HepG2 (cell line): ENCODE results near the gene SRRM4. TPM values are rescaled to one million over a fixed set of nuclear protein-coding genes. Genes with fewer than 3 reads are reported as not detected.

ENCODE experiments used
- ATAC-seq: fragments of 200-7000 bp; cut with Tn5 transposase; 3 replicates; pipeline ENCODE4 v1.9.1; 2020; ENCODE audit warnings: mild to moderate bottlenecking, moderate library complexity
- BruUV-seq: library from RNA; stranded (reverse); fragments of 400-500 nt; replicated peaks from 2 replicates; lab custom pipeline; 2021; lab: Mats Ljungman, UMichigan
- CTCF ChIA-PET: fragments of 300-600 bp; formaldehyde crosslinking; extraction: SDS; loops from one replicate; lab custom pipeline; 2021; ENCODE audit warnings: low total read pairs, inconsistent platforms, low intra/inter-chr PET ratio; lab: Yijun Ruan, JAX
- POLR2A ChIA-PET: fragments of 350-600 bp; sonication (Branson Sonifier 250); formaldehyde crosslinking; loops from one replicate; lab custom pipeline; 2020; ENCODE audit warnings: antibody characterized with exemption, inconsistent platforms; lab: Yijun Ruan, JAX
- DNase-seq: peaks from one replicate; pipeline ENCODE4 v3.0.0-alpha.2; 2015; ENCODE audit warnings: low spot score
- FAIRE-seq: peaks from 3 replicates; lab custom pipeline; 2011; peaks lifted over from hg19 to GRCh38; lab: Jason Lieb, UNC
- H2AFZ ChIP-seq: one replicate; pipeline ENCODE4 v1.6.1; 2011; ENCODE audit warnings: low read length, inconsistent platforms
- H3K27ac ChIP-seq: fragments of 300-600 bp; 3 replicates; pipeline ENCODE4 v1.8.0; 2011; ENCODE audit warnings: mixed run types, mild to moderate bottlenecking, mixed read lengths, low read length, inconsistent platforms; ENCODE audit not compliant: insufficient read depth; ENCODE audit errors: extremely low read length
- H3K27me3 ChIP-seq, 2 experiments: fragments of 200-600 bp in 1 of 2; 2 replicates in 1 of 2; 3 replicates in 1 of 2; pipeline versions ENCODE4 v1.6.0 to v1.8.0; 2011; ENCODE audit warnings: low read length in 2 of 2, mild to moderate bottlenecking in 2 of 2, moderate library complexity in 2 of 2, inconsistent platforms in 1 of 2; ENCODE audit not compliant: insufficient read depth in 2 of 2, control insufficient read depth in 1 of 2
- H3K36me3 ChIP-seq, 2 experiments: fragments of 200-600 bp in 1 of 2; replicated peaks in 1 of 2; 2 replicates in 1 of 2; 3 replicates in 1 of 2; pipeline versions ENCODE4 v1.5.1 to v1.8.0; 2011; ENCODE audit warnings: low read length in 2 of 2, inconsistent platforms in 1 of 2; ENCODE audit not compliant: insufficient read depth in 2 of 2, control insufficient read depth in 1 of 2
- H3K4me1 ChIP-seq: 2 replicates; pipeline ENCODE4 v1.5.1; 2012; ENCODE audit warnings: low read length, inconsistent platforms; ENCODE audit not compliant: insufficient read depth
- H3K4me2 ChIP-seq: 2 replicates; pipeline ENCODE4 v1.6.0; 2011; ENCODE audit warnings: low read depth, low read length, inconsistent platforms
- H3K4me3 ChIP-seq, 3 experiments: fragments of 200-600 bp in 1 of 3; sonication (generic), shearing (Covaris generic) in 1 of 3; replicated peaks in 1 of 3; 2 replicates each; pipeline ENCODE4 v1.5.1; 2011 to 2016; ENCODE audit warnings: low read length in 3 of 3, inconsistent platforms in 2 of 3, low read depth in 2 of 3, mild to moderate bottlenecking in 2 of 3, control low read depth in 1 of 3, mixed read lengths in 1 of 3; ENCODE audit not compliant: insufficient read depth in 1 of 3
- H3K79me2 ChIP-seq: one replicate; pipeline ENCODE4 v1.6.1; 2011; ENCODE audit warnings: low read length, inconsistent platforms; ENCODE audit not compliant: insufficient read depth
- H3K9ac ChIP-seq: 2 replicates; pipeline ENCODE4 v1.6.0; 2011; ENCODE audit warnings: mild to moderate bottlenecking, low read depth, low read length, inconsistent platforms; ENCODE audit not compliant: insufficient read depth
- H3K9me3 ChIP-seq: 2 replicates; pipeline ENCODE4 v1.5.1; 2012; ENCODE audit warnings: mild to moderate bottlenecking, low read length
- H4K20me1 ChIP-seq: 2 replicates; pipeline ENCODE4 v1.6.0; 2011; ENCODE audit warnings: inconsistent platforms, mild to moderate bottlenecking, low read length, moderate library complexity; ENCODE audit not compliant: insufficient read depth
- NAIF1 ChIP-seq: sonication (generic); formaldehyde crosslinking; IDR thresholded peaks from 2 replicates; pipeline ENCODE4 v1.5.0; 2020; ENCODE audit warnings: mild to moderate bottlenecking, missing genetic modification reagents, borderline replicate concordance
- SAFB2 ChIP-seq: sonication (generic); formaldehyde crosslinking; IDR thresholded peaks from 2 replicates; pipeline ENCODE4 v1.5.1; 2020; ENCODE audit warnings: missing genetic modification reagents, low read depth, mild to moderate bottlenecking, borderline replicate concordance
- ZBTB26 ChIP-seq: IDR thresholded peaks from 2 replicates; pipeline ENCODE4 v1.6.1; 2016; ENCODE audit warnings: missing compliant biosample characterization, missing genetic modification reagents, borderline replicate concordance
- ZNF280D ChIP-seq: sonication (generic); formaldehyde crosslinking; IDR thresholded peaks from 2 replicates; pipeline ENCODE4 v1.5.1; 2020; ENCODE audit warnings: mild to moderate bottlenecking, missing genetic modification reagents
- ZNF503 ChIP-seq: sonication (generic); formaldehyde crosslinking; IDR thresholded peaks from 2 replicates; pipeline ENCODE4 v1.4.0; 2020; ENCODE audit warnings: missing genetic modification reagents
- ZNF563 ChIP-seq: sonication (generic); formaldehyde crosslinking; IDR thresholded peaks from 2 replicates; pipeline ENCODE4 v1.8.0; 2022; ENCODE audit warnings: mild to moderate bottlenecking, moderate library complexity, missing genetic modification reagents
- ZSCAN31 ChIP-seq: sonication (generic); formaldehyde crosslinking; IDR thresholded peaks from 2 replicates; pipeline ENCODE4 v1.5.0; 2020; ENCODE audit warnings: low read depth, mild to moderate bottlenecking, missing genetic modification reagents
- WGBS: methylation state at CpG from one replicate; pipeline ENCODE4 v1.1.6; 2017; ENCODE audit warnings: low lambda C conversion rate; 5-methylcytosine and 5-hydroxymethylcytosine counted together
- in situ Hi-C: cut with HindIII; loops from 2 replicates; pipeline ENCODE4 v1.10.0; 2017; ENCODE audit warnings: low pct_unique_long_range_greater_than_20kb; ENCODE audit not compliant: extremely low pct_ligation_motif_present
- intact Hi-C: fragments of 100-400 bp; cut with micrococcal nuclease; formaldehyde crosslinking; loops from one replicate; pipeline ENCODE4 v1.10.0; 2022; ENCODE audit not compliant: unreplicated experiment
- polyA plus RNA-seq, 8 experiments: library from polyadenylated mRNA; depleted of rRNA in 3 of 8; stranded (reverse) in 7 of 8; unstranded in 1 of 8; fragments of >200 nt; fragmentation: Illumina TruSeq in 4 of 8; extraction: Trizol in 4 of 8; gene quantifications; 2 replicates each; pipeline versions ENCODE4 v1.2.1 to v1.2.3, GENCODE V29; 2011 to 2016; ENCODE audit warnings: low read depth in 4 of 8, missing spikeins in 1 of 8, mixed read lengths in 1 of 8; ENCODE audit not compliant: insufficient read depth in 1 of 8
- total RNA-seq, 5 experiments: library from RNA; depleted of rRNA; stranded (reverse); fragments of >200 nt; fragmentation: Illumina TruSeq; extraction: Trizol; gene quantifications; 2 replicates each; pipeline ENCODE4 v1.2.3, GENCODE V29; 2016; ENCODE audit warnings: low read depth in 1 of 5

Gene SRRM4
- total and polyA plus RNA-seq, 2 of the 13 experiments (the other 11 are each of a cell fraction or from before 2014, with no cell fraction given) = not detected

GRCh38 chr12:119072440-119072839 is 91.1 kb downstream of the SRRM4 start:
- intact Hi-C loops (no loop called here), in situ Hi-C loops (no loop called here)
- H2AFZ ChIP-seq = no peak overlapping the region
- H3K4me2 ChIP-seq = no peak overlapping the region
- ATAC-seq = no peak
- no peak for FAIRE-seq
- WGBS = 0% methylated on average over 2 of the region's 6 CpGs
- H3K79me2 ChIP-seq = no peaks in the 10 kb centered on the region
- POLR2A ChIA-PET = no interaction called here
- DNase-seq = no peak
- no peak overlapping the region for H3K27ac ChIP-seq
- BruUV-seq = no TSS peak
- no peak overlapping the region for H3K9ac ChIP-seq
- peaks cover 0 to 3% of the 10 kb centered on the region in 2 experiments; a peak in 1 of 5 replicates for H3K27me3 ChIP-seq
- H3K4me3 ChIP-seq = no peak overlapping the region
- no peaks in the 10 kb centered on the region for H4K20me1 ChIP-seq
- no peaks in the 10 kb centered on the region for H3K9me3 ChIP-seq
- TF ChIP-seq ZNF503 (CRISPR knock-in tag) = no peak
- no peak for TF ChIP-seq ZBTB26
- TF ChIP-seq ZNF563 (CRISPR knock-in tag) = no peak
- TF ChIP-seq SAFB2 = no peak
- no peak for TF ChIP-seq ZNF280D (CRISPR knock-in tag)
- TF ChIP-seq NAIF1 (CRISPR knock-in tag) = no peak
- no peak for TF ChIP-seq ZSCAN31 (CRISPR knock-in tag)
- TF ChIP-seq, all 625 proteins: peak for 0
- no peaks in the 10 kb centered on the region for H3K4me1 ChIP-seq
- CTCF ChIA-PET = no interaction called here
- no peaks in the 10 kb centered on the region for H3K36me3 ChIP-seq
